ENCODE data around the gene MAP3K10. TPM values are rescaled to one million over a fixed set of nuclear protein-coding genes. Genes with fewer than 3 reads are reported as not detected.
"Not testable (repeated sequence)": the region's sequence is repeated elsewhere in the genome, so short reads cannot be mapped to it uniquely, and the experiment has no call there.

The MAP3K10 gene
- total and polyA plus RNA-seq, 2 donors = 4.1 to 11.9 TPM

DNA sequence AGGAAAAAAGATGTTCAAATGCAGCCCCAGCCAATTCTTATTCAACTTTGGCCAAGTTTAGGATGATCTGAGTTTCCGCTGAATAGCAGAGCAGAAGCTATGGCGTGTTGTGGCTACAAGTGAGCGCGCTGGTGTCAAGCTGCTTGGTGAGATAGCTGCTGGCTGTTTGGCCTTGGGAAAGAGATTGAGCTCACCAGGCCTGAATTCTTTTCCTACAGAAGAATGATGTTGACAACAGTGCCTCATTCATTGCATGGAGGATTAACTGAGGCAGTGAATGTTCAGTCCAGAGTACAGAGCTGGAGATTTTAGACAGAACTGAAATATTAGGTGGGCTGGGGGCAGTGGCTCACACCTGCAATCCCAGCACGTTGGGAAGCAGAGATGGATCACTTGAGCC, 31.5 kb upstream of the MAP3K10 start:
- no peak for DNase-seq (ENCODE audit: extremely low spot score)
- Histone ChIP-seq H3K36me3 (ENCODE audit: insufficient read depth) (no peaks in the 10 kb centered on the region), H3K4me3 (ENCODE audit: low read depth, low read length) (no peak overlapping the region), H3K27ac (ENCODE audit: low read depth) (no peak overlapping the region), H3K4me1 (ENCODE audit: insufficient read depth) (no peaks in the 10 kb centered on the region)
- 87% methylated on average over 5 of the region's 5 CpGs for WGBS

DNA sequence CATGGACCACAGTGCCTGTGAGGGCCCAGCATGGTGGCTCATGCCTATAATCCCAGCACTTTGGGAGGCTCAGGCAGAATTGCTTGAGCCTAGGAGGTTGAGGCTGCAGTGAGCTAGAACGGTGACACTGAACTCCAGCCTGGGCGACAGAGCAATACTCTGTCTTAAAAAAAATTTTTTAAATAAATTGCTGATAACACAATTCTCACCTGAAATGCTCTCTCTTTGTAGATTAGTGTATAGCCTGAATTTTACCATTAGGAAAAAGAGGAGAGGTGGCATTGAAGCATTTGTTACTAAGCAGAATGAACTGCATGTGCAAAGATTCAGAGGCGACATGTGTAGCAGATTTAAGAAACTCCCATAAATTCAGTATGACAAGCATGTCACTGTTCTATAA, 29.1 kb upstream of the MAP3K10 start:
- 83% methylated on average over 3 of the region's 3 CpGs for WGBS
- H3K4me3 ChIP-seq (ENCODE audit: low read depth, low read length) = no peak overlapping the region

DNA sequence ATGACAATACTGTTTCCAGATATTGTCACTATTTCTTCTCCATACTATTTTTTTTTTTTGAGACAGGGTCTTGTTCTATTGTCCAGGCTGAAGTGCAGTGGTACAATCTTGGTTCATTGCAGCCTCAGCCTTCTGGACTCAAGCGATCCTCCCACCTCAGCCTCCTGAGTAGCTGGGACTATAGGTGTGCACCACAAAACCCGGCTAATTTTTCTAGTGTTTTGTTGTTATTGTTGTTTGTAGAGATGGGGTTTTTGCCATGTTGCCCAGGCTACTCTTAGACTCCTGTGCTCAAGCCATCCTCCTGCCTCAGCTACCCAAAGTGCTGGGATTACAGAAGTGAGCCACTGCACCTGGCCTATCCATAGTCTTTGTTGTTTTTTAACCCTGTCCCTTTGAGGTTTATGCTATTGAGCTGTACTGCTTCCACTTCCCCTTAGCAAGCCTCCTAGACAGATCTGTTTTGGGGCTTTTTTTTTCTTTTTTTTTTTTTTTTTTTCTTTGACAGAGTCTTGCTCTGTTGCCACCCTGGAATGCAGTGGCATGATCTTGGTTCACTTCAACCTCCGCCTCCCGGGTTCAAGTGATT, 27.6 kb upstream of the MAP3K10 start:
- 90% methylated on average over 4 of the region's 4 CpGs for WGBS
- H3K4me1 ChIP-seq (ENCODE audit: insufficient read depth) = no peaks in the 10 kb centered on the region
- DNase-seq (ENCODE audit: extremely low spot score) = no peak
- H3K27ac ChIP-seq (ENCODE audit: low read depth) = no peak overlapping the region
- no peaks in the 10 kb centered on the region for H3K36me3 ChIP-seq (ENCODE audit: insufficient read depth)
- H3K4me3 ChIP-seq (ENCODE audit: low read depth, low read length) = no peak overlapping the region

More for the DNA sequence above, 29.1 kb upstream of the MAP3K10 start:
- H3K36me3 ChIP-seq (ENCODE audit: insufficient read depth) = no peaks in the 10 kb centered on the region
- no peak overlapping the region for H3K27ac ChIP-seq (ENCODE audit: low read depth)
- DNase-seq (ENCODE audit: extremely low spot score) = no peak
- H3K4me1 ChIP-seq (ENCODE audit: insufficient read depth) = no peaks in the 10 kb centered on the region

DNA sequence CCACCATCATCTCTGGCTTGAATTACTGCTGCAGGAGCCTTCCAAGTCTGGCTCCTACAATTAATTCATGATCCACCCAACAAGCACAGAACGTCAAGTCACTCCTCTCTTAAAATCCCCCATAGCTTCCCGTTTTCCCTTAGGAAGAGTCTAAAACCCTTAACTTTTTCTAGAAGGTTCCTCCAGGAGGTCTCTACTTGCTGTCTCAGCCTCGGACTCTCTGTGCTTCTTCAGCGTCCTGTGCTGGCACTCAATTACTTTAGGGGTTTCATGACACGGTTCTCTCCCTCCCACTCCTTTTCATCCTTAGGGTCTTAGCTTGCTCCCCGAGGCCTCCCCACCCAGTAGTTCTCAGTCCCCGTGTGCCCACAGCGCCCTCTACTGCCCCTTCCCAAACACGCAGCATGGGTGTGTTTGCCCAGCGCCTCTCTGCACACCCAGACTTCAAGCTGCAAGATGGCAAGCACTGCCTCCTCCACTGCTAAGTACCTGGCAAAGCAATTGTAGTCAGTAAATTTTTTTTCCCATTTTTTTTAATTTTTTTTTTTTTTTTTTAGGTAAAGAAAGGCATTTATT, 25.8 kb upstream of the MAP3K10 start:
- no peak overlapping the region for H3K27ac ChIP-seq (ENCODE audit: low read depth)
- H3K4me3 ChIP-seq (ENCODE audit: low read depth, low read length) = no peak overlapping the region
- no peaks in the 10 kb centered on the region for H3K4me1 ChIP-seq (ENCODE audit: insufficient read depth)
- DNase-seq (ENCODE audit: extremely low spot score) = no peak
- 11% methylated on average over 10 of the region's 10 CpGs for WGBS
- no peaks in the 10 kb centered on the region for H3K36me3 ChIP-seq (ENCODE audit: insufficient read depth)

DNA sequence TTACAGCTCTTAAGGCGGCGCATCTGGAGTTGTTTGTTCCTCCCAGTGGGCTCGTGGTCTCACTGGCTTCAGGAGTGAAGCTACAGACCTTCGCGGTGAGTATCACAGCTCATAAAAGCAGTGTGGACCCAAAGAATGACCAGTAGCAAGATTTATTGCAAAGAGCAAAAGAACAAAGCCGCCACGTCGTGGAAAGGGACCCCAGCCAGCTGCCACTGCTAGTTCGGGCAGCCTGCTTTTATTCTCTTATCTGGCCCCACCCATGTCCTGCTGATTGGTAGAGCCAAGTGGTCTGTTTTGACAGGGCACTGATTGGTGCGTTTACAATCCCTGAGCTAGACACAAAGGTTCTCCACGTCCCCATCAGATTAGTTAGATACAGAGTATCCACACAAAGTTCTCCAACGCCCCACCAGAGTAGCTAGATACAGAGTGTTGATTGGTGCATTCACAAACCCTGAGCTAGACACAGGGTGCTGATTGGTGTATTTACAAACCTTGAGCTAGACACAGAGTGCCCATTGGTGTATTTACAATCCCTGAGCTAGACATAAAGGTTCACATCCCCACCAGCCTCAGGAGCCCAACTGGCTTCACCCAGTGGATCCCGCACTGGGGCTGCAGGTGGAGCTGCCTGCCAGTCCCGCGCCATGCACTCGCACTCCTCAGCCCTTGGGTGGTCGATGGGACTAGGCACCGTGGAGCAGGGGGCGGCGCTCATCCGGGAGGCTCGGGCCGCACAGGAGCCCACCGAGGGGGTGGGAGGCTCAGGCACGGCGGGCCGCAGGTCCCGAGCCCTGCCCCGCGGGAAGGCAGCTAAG, 21.5 kb upstream of the MAP3K10 start:
- not testable (repeated sequence) for H3K4me1 ChIP-seq (ENCODE audit: insufficient read depth); H3K4me3 ChIP-seq (ENCODE audit: low read depth, low read length); H3K27ac ChIP-seq (ENCODE audit: low read depth); H3K36me3 ChIP-seq (ENCODE audit: insufficient read depth); DNase-seq (ENCODE audit: extremely low spot score)
- 70% methylated on average over 30 of the region's 30 CpGs for WGBS

DNA sequence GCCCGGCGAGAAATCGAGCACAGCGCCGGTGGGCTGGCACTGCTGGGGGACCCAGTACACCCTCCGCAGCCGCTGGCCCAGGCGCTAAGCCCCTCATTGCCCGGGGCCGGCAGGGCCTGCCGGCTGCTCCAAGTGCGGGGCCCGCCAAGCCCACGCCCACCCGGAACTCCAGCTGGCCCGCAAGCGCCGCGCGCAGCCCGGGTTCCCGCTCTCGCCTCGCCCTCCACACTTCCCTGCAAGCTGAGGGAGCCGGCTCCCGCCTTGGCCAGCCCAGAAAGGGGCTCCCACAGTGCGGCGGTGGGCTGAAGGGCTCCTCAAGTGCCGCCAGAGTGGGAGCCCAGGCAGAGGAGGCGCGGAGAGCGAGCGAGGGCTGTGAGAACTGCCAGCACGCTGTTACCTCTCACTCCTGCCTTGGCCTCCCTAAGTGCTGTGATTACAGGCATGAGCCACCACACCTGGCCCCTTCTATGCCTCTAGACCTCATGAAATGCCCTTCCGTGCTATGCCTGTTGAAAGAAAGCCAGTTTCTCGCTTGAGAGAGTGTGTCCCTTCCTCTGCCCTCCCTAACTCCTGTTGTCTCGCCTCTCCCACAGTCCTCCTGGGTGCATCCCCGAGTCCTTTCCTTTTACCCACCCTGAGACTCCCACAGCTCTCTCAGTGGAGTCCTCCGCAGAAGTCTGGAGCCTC, 20.8 kb upstream of the MAP3K10 start:
- not testable (repeated sequence) for DNase-seq (ENCODE audit: extremely low spot score); H3K36me3 ChIP-seq (ENCODE audit: insufficient read depth); H3K27ac ChIP-seq (ENCODE audit: low read depth); H3K4me3 ChIP-seq (ENCODE audit: low read depth, low read length); H3K4me1 ChIP-seq (ENCODE audit: insufficient read depth)
- WGBS = 79% methylated on average over 34 of the region's 39 CpGs

DNA sequence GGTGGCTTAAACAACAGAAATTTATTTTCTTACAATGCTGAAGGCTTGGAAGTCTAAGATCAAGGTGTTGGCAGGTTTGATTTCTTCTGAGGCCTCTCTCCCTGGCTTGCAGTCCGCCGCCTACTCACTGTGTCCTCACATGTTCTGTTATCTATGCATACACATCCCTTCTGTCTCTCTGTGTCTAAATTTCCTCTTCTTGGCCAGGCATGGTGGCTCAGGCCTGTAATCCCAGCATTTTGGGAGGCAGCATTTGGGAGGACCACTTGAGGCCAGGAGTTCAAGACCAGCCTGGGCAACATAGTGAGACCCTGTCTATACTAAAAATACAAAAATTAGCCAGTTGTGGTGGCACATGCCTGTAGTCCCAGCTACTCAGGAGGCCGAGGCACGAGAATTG, 19.9 kb upstream of the MAP3K10 start:
- not testable (repeated sequence) for DNase-seq (ENCODE audit: extremely low spot score); H3K36me3 ChIP-seq (ENCODE audit: insufficient read depth)
- 83% methylated on average over 4 of the region's 4 CpGs for WGBS

DNA sequence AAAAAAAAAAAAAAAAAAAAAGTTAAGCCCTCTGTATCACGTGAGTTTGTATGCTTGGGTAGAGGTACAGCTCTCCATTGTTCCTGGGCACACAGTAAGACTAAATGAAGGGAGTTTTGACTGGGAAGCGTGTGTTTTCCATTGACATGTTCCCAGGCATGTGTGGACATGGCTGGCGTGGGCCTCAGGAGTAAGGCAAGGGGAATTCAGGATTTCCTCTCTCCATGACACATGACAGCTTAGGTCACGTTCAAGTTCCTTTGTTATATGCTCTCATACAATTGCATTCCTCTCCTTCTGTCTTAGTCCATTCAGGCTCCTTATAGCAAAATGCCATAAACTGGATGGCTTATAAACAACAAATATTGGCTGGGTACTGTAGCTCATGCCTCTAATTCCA, 17.1 kb upstream of the MAP3K10 start:
- WGBS = 68% methylated on average over 4 of the region's 4 CpGs
- Histone ChIP-seq H3K27ac (ENCODE audit: low read depth) (no peak overlapping the region), H3K4me1 (ENCODE audit: insufficient read depth) (no peaks in the 10 kb centered on the region), H3K4me3 (ENCODE audit: low read depth, low read length) (no peak overlapping the region), H3K36me3 (ENCODE audit: insufficient read depth) (no peaks in the 10 kb centered on the region)
- no peak for DNase-seq (ENCODE audit: extremely low spot score)

More for the DNA sequence above, 19.9 kb upstream of the MAP3K10 start:
- not testable (repeated sequence) for H3K4me1 ChIP-seq (ENCODE audit: insufficient read depth); H3K27ac ChIP-seq (ENCODE audit: low read depth); H3K4me3 ChIP-seq (ENCODE audit: low read depth, low read length)

DNA sequence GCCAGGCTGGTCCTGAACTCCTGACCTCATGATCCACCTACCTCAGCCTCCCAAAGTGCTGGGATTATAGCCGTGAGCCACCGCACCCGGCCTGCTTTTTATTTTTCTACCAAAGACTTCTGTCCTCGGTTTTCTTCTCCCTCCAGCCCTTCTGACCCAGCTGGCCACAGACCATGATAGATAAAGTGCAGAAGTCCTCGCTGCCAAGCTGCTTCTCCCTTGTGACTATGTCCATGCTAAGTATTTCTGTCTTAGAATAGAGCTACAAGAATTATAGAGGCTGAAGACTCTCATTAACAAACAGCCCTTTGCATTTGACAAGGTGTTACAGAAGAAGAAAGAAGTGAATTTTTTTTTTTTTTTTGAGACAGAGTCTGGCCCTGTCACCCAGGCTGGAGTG, 15.4 kb upstream of the MAP3K10 start:
- Histone ChIP-seq H3K4me1 (ENCODE audit: insufficient read depth) (no peaks in the 10 kb centered on the region), H3K27ac (ENCODE audit: low read depth) (no peak overlapping the region), H3K4me3 (ENCODE audit: low read depth, low read length) (no peak overlapping the region), H3K36me3 (ENCODE audit: insufficient read depth) (no peaks in the 10 kb centered on the region)
- DNase-seq (ENCODE audit: extremely low spot score) = no peak
- 66% methylated on average over 5 of the region's 5 CpGs for WGBS

DNA sequence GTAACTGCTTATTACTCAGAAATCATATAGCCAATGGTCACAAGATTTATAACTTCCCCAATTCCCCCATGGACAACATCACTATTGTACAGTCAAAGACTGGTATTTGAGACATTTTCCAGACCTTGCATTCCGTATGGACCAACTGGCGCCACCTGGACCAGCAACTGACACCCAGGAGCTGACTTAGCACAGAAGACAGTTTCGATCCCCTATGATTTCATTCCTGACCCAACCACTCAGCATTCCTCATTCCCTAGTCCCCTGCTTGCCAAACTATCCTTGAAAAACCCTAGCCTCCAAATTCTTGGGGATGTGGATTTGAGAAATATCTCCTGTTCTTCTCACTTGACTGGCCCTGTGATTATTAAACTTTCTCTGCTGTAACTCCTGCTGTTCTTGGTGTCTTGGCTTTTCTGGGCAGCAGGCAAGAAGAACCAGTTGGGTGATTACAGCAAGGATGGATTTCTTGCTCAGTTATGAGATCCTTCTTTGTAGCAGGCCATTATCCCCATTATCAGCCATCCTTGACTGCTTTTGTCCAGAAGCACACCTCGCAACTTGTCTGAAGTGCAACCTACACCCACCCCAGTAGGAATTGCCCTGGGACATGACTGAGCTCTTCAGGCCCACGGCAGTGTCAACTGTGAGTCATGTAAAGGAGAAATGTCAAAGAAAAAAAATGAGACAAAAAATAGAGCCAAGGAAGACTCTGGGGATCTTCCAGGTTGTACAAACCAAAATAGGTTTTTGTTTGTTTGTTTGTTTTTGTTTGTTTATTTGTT, 13.7 kb upstream of the MAP3K10 start:
- Histone ChIP-seq H3K36me3 (ENCODE audit: insufficient read depth) (no peaks in the 10 kb centered on the region), H3K27ac (ENCODE audit: low read depth) (no peak overlapping the region)

DNA sequence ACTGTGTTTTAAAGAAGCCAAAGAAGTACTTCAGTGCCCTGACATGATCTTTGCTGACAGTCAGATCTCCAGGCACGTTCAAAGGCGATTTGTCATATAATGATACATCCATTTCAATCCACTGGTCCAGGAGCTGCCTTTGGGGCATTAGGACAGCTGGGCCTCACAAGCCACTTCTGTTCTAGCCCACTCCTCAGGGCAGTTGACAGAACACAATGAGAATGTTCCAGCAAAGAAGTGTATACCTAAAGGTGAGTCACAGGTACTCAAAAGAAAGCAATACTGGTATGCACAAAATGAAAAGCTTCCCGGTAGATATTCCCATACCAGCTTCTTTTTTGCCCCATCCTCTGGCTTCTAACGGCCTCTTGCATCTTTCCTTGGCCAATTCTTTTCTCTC, 12.5 kb upstream of the MAP3K10 start:
- no peak for DNase-seq (ENCODE audit: extremely low spot score)
- H3K36me3 ChIP-seq (ENCODE audit: insufficient read depth) = no peaks in the 10 kb centered on the region
- 81% methylated on average over 4 of the region's 4 CpGs for WGBS
- H3K4me3 ChIP-seq (ENCODE audit: low read depth, low read length) = no peak overlapping the region
- no peaks in the 10 kb centered on the region for H3K4me1 ChIP-seq (ENCODE audit: insufficient read depth)
- no peak overlapping the region for H3K27ac ChIP-seq (ENCODE audit: low read depth)

More for the DNA sequence above, 13.7 kb upstream of the MAP3K10 start:
- H3K4me1 ChIP-seq (ENCODE audit: insufficient read depth) = no peaks in the 10 kb centered on the region
- DNase-seq (ENCODE audit: extremely low spot score) = no peak
- no peak overlapping the region for H3K4me3 ChIP-seq (ENCODE audit: low read depth, low read length)
- 76% methylated on average over 5 of the region's 5 CpGs for WGBS

DNA sequence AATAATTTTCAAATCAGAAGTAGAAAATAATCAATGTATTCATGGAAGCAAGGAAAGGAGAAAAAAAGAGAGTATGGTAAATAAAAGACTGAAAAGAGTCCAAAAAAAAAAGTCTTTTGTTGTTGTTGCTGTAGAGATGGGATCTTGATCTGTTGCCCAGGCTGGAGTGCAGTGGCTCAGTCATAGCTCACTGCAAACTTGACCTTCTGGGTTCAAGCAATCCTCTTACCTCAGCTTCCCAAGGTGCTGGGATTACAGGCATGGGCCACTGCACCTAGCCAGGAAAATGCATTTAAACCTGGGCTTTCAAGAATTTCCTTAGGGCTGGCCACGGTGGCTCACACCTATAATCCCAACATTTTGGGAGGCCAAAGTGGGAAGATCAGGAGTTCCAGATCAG, 7.0 kb upstream of the MAP3K10 start:
- H3K36me3 ChIP-seq (ENCODE audit: insufficient read depth) = no peaks in the 10 kb centered on the region
- H3K4me3 ChIP-seq (ENCODE audit: low read depth, low read length) = no peak overlapping the region
- no peak overlapping the region for H3K27ac ChIP-seq (ENCODE audit: low read depth)
- no peaks in the 10 kb centered on the region for H3K4me1 ChIP-seq (ENCODE audit: insufficient read depth)
- WGBS = 91% methylated on average over 1 of the region's 1 CpG
- no peak for DNase-seq (ENCODE audit: extremely low spot score)
